ENCODE measurements around the gene NDUFA8.

GRCh38 chr9:122109035-122109813 is 50.4 kb downstream of the NDUFA8 start:
- TF ChIP-seq CTCF (conservative IDR thresholded peaks at IDR 0.05) (no peak), EZH2 (IDR thresholded peaks at IDR 0.05; ENCODE audit: low read depth) (no peak)

All from PC-9 (cell line).